AG09309 (cell line): ENCODE measurements around the gene SMC1B.

ENCODE experiments used
- DNase-seq: peaks from one replicate; pipeline ENCODE4 v3.0.0-alpha.2; 2010; ENCODE audit warnings: low read depth
- H3K4me3 ChIP-seq: 2 replicates; pipeline ENCODE4 v1.5.1; 2011; ENCODE audit warnings: mild to moderate bottlenecking, low read depth, low read length, moderate library complexity; ENCODE audit not compliant: control insufficient read depth
- TF ChIP-seq, protein P1 (sequence below): IDR thresholded peaks from 2 replicates; pipeline ENCODE4 v1.5.1; 2011; ENCODE audit warnings: mild to moderate bottlenecking, low read depth, low read length, inconsistent platforms; ENCODE audit not compliant: insufficient read depth, control insufficient read depth; ENCODE audit errors: missing control alignments

The SMC1B gene

GRCh38 chr22:45341498-45341897, 71.9 kb downstream of the SMC1B start:
- no peak overlapping the region for H3K4me3 ChIP-seq
- no peak for DNase-seq
- TF ChIP-seq, protein P1, sequence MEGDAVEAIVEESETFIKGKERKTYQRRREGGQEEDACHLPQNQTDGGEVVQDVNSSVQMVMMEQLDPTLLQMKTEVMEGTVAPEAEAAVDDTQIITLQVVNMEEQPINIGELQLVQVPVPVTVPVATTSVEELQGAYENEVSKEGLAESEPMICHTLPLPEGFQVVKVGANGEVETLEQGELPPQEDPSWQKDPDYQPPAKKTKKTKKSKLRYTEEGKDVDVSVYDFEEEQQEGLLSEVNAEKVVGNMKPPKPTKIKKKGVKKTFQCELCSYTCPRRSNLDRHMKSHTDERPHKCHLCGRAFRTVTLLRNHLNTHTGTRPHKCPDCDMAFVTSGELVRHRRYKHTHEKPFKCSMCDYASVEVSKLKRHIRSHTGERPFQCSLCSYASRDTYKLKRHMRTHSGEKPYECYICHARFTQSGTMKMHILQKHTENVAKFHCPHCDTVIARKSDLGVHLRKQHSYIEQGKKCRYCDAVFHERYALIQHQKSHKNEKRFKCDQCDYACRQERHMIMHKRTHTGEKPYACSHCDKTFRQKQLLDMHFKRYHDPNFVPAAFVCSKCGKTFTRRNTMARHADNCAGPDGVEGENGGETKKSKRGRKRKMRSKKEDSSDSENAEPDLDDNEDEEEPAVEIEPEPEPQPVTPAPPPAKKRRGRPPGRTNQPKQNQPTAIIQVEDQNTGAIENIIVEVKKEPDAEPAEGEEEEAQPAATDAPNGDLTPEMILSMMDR, result no peak

DNA sequence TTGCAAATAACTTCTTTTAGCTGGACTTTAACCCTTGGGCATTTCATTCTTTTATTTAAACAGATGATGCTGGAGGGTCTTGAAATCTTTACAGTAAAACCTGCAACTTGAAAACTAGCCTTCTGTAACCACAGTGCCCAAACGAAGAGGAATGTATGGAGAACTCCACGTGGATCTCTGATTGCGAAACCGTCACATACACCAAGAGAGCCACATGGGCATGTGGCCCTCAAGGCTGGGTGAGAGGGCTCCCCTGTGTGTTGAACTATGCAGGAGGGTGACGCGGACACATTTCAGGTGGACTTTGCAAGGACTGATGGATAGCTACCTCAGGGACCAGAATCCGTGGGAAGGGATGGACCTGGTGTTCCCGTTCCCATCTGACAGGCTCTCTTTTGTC, 73.1 kb downstream of the SMC1B start:
- no peak for DNase-seq
- no peak overlapping the region for H3K4me3 ChIP-seq
- TF ChIP-seq, protein P1, result no peak

DNA sequence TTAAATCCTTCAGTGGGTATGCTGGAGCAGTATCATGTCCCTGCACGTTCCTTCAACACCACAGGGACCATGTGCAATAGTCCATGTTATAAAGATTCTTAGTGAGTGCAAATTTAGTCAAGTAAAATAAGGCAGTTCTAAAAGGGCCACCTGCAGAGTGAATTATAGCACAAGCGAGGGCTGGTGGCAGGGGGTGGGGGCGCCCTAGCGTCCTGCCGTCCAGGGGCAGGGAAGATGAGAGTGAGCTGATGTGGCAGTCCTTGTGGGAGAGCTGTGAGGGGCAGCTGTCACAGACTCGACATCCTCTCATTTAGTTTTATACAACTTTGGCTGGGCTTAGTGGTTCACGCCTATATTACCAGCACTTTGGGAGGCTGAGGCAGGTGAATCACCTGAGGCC, 74.6 kb downstream of the SMC1B start:
- TF ChIP-seq, protein P1, result no peak
- no peak for DNase-seq
- no peak overlapping the region for H3K4me3 ChIP-seq

DNA sequence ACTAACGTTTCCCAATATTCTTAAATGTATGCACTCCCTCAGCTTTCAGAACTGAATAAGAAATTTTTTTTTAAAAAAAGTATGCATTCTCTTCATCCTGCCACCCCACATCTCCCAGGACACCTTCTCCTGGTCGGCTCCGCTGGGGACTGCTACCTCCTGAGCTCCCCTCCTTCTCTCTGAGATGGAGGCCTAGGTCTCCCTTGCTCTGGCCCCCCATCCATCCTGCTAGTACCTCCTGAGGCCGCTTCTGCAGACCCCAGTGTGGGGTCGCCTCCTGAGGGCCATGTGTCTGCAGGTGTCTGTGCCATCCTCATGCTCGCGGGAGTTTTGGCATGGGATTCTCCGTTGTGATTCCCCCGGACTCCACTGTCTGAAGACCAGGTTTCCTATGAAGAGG, 75.9 kb downstream of the SMC1B start:
- no peak for DNase-seq
- TF ChIP-seq, protein P1, result no peak
- H3K4me3 ChIP-seq, result no peak overlapping the region

- no peak overlapping the region for H3K4me3 ChIP-seq
- TF ChIP-seq, protein P1, result no peak
- DNase-seq, result no peak
These were observed 76.4 kb downstream of the SMC1B start for GRCh38 chr22:45336971-45337431.

DNA sequence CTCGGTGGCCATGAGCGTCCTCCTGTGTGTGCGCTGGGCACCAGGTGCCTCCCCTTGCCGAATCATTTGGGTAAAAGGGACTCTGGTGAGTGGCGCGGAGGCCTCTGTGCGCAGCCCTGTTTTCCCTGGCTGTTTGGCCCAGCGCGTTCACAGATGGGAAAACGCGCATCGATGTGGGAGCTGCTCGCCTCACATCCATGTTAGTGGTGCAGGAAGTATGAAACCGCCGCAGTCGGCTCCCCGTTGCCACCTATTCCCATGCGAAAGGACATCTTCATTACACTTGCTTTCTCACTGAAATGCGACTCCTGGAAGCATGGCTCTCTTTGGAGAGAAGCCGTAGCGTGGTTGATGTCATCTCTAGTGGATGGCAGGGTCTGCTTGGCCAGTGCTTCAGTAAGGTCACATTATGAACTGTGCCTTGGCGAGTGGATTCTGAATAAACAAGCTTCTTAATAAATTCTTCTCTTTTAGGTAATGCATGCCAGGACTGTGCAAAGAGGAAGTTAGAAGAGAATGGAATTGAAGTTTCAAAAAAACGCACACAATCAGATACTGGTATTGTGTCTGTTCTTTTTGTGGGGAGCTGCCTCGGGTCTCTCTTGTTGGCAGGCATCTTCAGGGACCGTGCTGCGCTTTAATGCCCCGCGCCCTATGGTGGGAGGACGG, 77.4 kb downstream of the SMC1B start:
- TF ChIP-seq, protein P1, result no peak
- H3K4me3 ChIP-seq, result no peak overlapping the region
- no peak for DNase-seq
